LNCAP (cell line): Measurements from ENCODE around the gene HS3ST2.

Source experiments
- TF ChIP-seq, protein P1 (sequence below): fragments of 450-650 bp; IDR thresholded peaks from 2 replicates; pipeline ENCODE4 v1.5.1; 2017; ENCODE audit warnings: mild to moderate bottlenecking

The HS3ST2 gene

DNA sequence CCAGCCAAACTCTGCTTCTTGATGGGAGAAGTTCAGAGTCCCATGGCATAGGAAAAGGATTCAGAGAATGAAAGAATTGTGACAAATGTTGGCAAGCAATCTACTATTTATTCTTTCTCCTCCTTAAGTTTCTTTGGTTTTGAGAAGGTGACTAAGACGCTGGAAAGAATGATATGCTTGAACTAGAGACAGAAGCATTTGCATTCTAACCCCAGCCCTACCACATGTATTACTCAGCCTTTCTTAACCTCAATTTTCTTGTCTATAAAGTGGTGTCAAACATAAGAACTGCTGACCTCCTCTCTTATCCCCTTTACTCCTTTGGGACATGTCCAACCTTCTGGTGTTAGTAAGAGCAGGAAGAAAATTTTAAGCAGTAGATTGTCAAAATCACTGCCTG lies 124.7 kb downstream of the HS3ST2 start:
- TF ChIP-seq, protein P1, sequence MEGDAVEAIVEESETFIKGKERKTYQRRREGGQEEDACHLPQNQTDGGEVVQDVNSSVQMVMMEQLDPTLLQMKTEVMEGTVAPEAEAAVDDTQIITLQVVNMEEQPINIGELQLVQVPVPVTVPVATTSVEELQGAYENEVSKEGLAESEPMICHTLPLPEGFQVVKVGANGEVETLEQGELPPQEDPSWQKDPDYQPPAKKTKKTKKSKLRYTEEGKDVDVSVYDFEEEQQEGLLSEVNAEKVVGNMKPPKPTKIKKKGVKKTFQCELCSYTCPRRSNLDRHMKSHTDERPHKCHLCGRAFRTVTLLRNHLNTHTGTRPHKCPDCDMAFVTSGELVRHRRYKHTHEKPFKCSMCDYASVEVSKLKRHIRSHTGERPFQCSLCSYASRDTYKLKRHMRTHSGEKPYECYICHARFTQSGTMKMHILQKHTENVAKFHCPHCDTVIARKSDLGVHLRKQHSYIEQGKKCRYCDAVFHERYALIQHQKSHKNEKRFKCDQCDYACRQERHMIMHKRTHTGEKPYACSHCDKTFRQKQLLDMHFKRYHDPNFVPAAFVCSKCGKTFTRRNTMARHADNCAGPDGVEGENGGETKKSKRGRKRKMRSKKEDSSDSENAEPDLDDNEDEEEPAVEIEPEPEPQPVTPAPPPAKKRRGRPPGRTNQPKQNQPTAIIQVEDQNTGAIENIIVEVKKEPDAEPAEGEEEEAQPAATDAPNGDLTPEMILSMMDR, result no peak

DNA sequence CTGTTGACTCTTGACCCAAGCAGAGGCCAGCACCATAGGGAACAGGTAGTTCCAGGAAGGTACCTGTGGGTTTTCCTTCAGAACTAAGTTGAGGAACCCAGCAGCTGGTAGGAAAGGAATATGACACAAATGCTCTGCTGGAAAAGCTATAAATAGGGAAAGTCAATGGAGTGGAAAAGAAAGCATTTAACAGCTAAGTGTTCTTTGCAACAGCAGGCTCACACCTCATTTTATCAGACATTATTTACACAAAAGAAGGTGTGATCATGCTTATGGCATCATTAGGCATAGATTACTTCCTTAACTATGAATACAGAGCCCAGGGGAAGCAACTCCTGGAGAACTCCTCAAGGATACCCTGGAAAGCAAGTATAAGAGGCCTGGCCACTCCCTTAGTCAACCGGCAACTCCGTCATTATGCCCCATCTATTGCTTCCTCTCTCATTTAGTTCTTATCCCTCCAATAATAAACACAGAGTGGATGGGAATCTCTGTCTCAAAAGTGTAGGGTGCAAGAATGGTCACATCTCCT lies 128.1 kb downstream of the HS3ST2 start:
- TF ChIP-seq, protein P1, result no peak

DNA sequence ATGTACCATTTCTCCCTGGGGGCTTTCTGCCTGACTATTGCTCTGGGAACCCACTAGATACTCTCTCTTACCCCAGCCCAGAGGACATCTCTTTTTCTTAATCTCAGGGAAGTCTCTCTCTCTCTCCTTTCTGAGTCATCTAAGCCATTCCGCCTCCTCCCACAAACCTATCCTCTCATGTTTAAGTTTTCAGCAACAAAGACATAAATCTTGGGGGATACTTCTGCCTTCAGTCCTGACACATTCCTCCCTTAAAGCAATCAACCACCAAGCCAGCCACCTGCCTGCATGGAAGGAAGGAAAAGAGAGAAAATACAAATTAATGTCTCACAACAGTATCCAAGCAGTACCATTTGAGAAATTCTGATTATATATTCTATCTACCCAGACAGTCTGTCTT lies 128.8 kb downstream of the HS3ST2 start:
- TF ChIP-seq, protein P1, result no peak

DNA sequence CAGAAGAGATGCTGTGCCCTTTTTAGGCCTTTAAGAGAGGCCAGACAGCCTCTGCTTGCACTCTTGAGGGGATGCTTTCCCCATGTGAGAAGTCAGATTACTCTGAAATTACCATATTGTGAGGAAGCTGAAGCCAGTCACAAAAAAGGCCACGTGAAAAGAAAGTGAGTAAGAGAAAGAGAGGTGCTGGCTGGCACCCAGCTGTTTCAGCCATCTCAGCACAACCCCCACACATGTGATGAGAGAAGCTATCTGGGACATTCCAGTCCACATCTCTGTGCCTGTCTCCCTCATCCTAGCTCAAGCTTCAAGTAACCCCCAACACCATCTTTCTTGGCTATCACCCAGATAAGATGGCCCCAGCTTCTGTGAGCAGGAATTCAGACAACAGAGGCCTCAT lies 131.4 kb downstream of the HS3ST2 start:
- TF ChIP-seq, protein P1, result no peak

DNA sequence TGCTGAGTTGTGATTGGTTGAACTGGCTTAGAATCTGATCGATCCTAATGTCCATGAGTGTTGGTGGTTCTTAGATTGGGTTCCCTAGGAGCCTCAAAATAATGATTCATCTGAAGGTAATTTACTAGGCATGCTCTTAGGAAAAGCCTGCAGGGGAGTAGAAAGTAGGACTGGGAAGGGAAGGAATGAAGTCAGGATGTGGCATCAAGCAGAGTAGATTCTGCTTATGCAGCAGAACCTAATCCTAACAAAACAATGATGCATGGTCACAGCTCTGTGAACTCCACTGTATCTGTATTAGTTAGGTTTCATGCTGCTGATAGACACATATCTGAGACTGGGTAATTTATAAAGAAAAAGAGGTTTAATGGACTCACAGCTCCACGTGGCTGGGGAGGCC lies 132.5 kb downstream of the HS3ST2 start:
- TF ChIP-seq, protein P1, result no peak

DNA sequence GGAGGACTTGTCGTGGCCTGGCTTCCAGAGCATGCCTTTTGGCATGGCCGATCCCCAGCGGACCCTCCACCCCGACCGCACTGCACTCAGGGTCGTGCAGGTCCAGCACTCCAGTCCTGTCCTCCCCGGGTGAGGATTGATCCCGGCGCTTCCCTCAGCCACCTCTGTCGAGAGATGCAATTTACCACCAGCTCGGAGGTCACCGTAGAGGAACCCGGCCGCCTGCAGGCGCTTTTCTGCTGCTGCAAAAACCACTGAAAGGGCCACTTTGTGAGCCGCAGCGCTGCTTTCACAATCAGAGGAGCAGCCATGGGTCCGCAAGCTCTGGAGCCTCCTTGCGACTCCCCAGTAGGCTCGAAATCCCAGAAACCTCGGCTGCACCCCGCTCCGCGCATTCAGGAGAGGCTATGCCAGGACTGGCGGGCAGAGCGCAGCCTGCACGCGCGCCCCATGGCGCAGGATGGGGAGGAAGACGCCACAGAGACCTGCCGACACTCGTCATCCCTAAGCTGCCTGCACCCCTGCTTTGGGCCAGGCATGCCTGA lies 134.2 kb downstream of the HS3ST2 start:
- TF ChIP-seq, protein P1, result no peak

DNA sequence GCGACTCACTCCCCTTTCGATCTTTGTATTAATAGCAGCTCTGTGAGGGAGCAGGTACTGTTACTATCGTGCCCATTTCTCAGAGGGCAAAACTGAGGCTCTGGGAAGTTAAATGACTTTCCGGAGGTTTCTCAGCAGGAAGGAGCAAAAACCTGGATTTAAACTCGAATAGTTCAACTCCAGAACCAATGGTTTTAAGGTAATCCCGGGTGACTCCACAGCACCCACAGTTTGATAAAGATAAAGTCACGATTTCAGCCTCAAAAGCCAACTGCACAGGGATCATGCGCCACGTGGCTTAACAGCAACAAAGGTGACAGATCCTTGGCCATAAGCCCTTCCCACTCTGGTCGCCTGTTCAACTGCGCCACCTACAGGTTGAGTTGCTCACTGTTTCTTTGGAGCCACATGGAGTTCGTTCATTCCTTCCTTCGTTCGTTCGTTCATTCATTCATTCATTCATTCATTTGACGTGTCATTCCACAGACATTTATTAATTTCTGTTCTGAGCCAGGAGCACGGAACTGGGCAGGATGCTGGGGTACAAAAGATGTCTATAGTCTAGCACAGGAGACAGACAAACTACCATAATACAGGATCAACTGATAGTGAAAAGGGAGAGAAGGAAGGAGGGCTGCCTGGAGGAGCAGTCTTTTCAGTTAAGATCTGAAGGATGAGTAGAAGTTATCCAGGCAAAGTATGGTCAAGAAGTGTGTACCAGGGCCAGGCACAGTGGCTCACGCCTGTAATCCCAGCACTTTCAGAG lies 134.8 kb downstream of the HS3ST2 start:
- TF ChIP-seq, protein P1, result peak; percentile 83
